Subcutaneous abdominal adipose tissue (tissue), 5 donors: ENCODE results near the gene PBX2.
"Not testable (repeated sequence)": the region's sequence is repeated elsewhere in the genome, so short reads cannot be mapped to it uniquely, and the experiment has no call there.

Experiments
- H3K27ac ChIP-seq: one replicate; pipeline ENCODE4 v1.7.0; 2013; ENCODE audit warnings: low read depth, mild to moderate bottlenecking, inconsistent platforms, low read length, moderate library complexity
- H3K27me3 ChIP-seq, 5 donors: one replicate each; pipeline ENCODE4 v1.7.0; 2013; ENCODE audit warnings: low read length in 5 of 5, inconsistent platforms in 1 of 5; ENCODE audit not compliant: control insufficient read depth in 5 of 5, insufficient read depth in 4 of 5
- H3K36me3 ChIP-seq, 5 donors: one replicate each; pipeline ENCODE4 v1.7.0; 2013; ENCODE audit warnings: low read length in 5 of 5; ENCODE audit not compliant: control insufficient read depth in 5 of 5, insufficient read depth in 5 of 5
- H3K4me1 ChIP-seq, 5 donors: one replicate each; pipeline ENCODE4 v1.7.0; 2013; ENCODE audit warnings: low read length in 5 of 5, mild to moderate bottlenecking in 3 of 5, moderate library complexity in 1 of 5; ENCODE audit not compliant: control insufficient read depth in 5 of 5, insufficient read depth in 5 of 5
- H3K4me3 ChIP-seq, 5 donors: one replicate each; pipeline ENCODE4 v1.7.0; 2013; ENCODE audit warnings: low read length in 5 of 5, low read depth in 1 of 5
- H3K9ac ChIP-seq, 5 donors: one replicate each; pipeline ENCODE4 v1.7.0; 2013; ENCODE audit warnings: low read length in 5 of 5, mild to moderate bottlenecking in 4 of 5, moderate library complexity in 3 of 5
- H3K9me3 ChIP-seq, 5 donors: one replicate each; pipeline ENCODE4 v1.7.0; 2013; ENCODE audit warnings: low read length in 5 of 5; ENCODE audit not compliant: control insufficient read depth in 5 of 5
- donor health status: healthy.
- donor health status: healthy.
- donor health status: healthy.
- donor health status: healthy.
- donor health status: healthy.

The PBX2 gene

DNA sequence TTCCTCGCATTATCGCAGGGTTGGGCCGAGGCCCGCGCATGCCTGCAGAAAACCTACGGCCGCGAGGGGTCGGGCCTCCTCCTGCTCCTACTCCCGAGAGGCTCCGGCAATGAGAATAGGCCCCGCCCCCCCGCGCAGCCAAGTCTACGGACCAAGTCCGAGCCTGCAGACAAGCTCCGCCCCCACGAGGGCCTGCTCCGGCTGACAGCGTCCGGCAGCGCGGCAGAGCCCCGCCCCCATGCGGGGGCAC lies 5.6 kb upstream of the PBX2 start:
- peak overlapping the region in 3 of 5 donors; percentile 52 to 96 (median 61) for H3K4me3 ChIP-seq
- peaks cover 25 to 67% (median 43%) of the 10 kb centered on the region in 5 donors for H3K4me1 ChIP-seq
- H3K27me3 ChIP-seq, result peaks cover 0 to 4% (median 0%) of the 10 kb centered on the region in 5 donors
- H3K27ac ChIP-seq, result peak overlapping the region; percentile 99
- H3K36me3 ChIP-seq, result peaks cover 0 to 10% (median 0%) of the 10 kb centered on the region in 5 donors
- H3K9me3 ChIP-seq, result no peaks in the 10 kb centered on the region
- peak overlapping the region in 2 of 5 donors; percentile 84 to 99 for H3K9ac ChIP-seq

DNA sequence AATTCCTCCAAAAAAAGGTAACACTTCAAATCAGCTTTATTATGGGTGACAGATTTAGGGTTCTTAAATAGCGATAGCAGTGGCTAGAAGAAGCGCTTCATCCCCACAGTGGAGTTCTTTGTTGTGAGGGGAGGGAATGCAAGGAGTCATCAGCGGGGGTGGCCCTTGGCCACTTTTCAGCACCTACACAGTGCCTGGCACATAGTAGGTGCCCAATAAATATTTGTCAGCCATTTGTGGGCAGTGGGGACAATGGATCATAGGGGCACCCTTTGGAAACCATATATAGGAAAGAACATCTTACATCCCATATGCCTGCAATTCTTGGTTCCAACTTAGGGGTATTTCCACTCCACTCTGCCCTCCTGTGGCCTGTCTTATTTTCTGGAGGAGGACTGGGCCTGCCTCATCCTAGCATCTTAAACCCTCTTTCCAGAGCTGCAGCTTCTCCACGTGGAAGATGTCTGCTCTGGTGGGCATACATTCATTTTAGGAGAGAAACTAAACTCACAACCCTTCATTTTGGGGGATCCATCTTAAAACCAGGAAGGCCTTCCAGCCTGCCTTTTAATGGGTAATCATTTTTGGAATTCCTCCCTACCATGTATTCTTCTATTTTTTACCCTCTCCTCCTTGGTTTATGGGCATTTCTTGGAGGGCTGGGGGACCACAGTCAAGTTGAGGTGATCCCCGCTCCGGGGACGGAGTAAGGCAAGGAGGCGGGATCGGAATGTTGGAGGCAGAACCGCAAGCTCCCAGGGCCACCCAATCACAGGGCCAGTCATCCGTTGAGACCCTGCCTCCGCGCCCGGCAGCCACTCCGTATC lies 5.0 kb upstream of the PBX2 start:
- Histone ChIP-seq H3K9me3 (no peaks in the 10 kb centered on the region), H3K36me3 (peaks cover 0 to 10% (median 0%) of the 10 kb centered on the region in 5 donors), H3K4me3 (peak overlapping the region; percentile 52 to 62 (median 60)), H3K27ac (peak overlapping the region; percentile 97), H3K9ac (peak overlapping the region; percentile 51 to 84 (median 61)), H3K27me3 (peaks cover 0 to 4% (median 0%) of the 10 kb centered on the region in 5 donors), H3K4me1 (peaks cover 25 to 70% (median 47%) of the 10 kb centered on the region in 5 donors)

DNA sequence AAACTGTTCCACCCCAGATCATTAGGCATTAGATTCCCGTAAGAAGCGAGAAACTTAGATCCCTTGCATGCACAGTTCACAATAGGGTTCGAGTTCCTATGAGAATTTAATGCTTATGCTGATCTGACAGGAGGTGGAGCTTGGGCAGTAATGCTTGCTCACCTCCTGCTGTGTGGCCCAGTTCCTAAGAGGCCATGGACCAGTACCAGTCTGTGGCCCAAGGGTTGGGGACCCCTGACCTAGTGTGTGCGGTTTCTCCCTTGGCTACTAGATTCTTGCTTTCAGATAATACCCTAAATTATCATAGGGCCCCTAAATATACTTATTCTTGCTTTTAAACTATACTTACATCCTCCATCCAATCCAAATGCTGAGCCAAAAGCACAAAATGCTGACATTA lies 4.4 kb upstream of the PBX2 start:
- Histone ChIP-seq H3K27ac (peak overlapping the region; percentile 97), H3K4me1 (peaks cover 25 to 71% (median 48%) of the 10 kb centered on the region in 5 donors), H3K9me3 (no peaks in the 10 kb centered on the region), H3K27me3 (peaks cover 0 to 4% (median 0%) of the 10 kb centered on the region in 5 donors), H3K4me3 (no peak overlapping the region), H3K9ac (no peak overlapping the region), H3K36me3 (peaks cover 0 to 10% (median 0%) of the 10 kb centered on the region in 5 donors)

DNA sequence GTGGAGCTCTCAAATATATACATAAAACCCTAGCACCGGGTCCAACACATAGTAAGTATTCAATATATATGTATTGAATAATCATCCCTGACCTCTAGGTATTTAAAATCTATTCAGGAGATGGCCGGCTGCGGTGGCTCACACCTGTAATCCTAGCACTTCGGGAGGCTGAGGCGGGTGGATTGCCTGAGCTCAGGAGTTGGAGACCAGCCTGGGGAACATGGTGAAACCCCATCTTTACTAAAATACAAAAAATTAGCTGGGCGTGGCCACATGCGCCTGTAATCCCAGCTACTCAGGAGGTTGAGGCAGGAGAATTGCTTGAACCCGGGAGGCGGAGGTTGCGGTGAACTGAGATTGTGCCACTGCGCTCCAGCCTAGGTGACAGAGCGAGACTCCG lies 3.1 kb upstream of the PBX2 start:
- Histone ChIP-seq H3K4me3 (peak overlapping the region in 4 of 5 donors; percentile 27 to 67 (median 49)), H3K9ac (peak overlapping the region in 1 of 5 donors; percentile 61), H3K27ac (peak overlapping the region; percentile 97), H3K4me1 (peaks cover 30 to 76% (median 61%) of the 10 kb centered on the region in 5 donors)
- not testable (repeated sequence) for H3K27me3 ChIP-seq, H3K9me3 ChIP-seq, H3K36me3 ChIP-seq

DNA sequence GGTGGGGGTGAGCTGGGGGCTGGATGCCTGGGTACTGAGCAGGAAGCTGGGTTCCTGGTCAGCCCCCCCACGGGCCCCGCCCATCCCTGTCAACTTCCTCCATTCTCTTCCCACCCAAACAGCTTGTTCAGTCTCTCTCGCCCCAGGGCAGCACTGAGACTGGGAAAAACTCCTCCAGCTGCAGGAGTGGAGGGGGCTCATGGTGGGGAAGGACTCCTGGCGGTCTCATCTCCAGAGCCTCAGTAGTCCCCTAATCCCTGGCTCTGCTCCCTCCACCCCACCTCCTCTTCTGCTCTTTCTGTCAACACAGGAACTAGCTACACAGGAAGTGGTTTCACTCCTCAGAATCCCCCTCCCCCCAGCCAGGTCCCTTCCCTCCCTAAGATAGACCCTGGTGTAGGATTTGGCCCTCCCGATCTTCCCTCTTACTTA lies 2.6 kb upstream of the PBX2 start, which contains the start of gene GPSM3:
Gene GPSM3, minus strand, starts transcription at position 36 of the 432 bp plus-strand sequence. CDS start 130 bp downstream, outside the sequence.
- H3K36me3 ChIP-seq, result peaks cover 0 to 5% (median 3%) of the 10 kb centered on the region in 5 donors
- H3K27ac ChIP-seq, result peak within 1 kb of the TSS; percentile 97
- peaks cover 30 to 79% (median 66%) of the 10 kb centered on the region in 5 donors for H3K4me1 ChIP-seq
- H3K4me3 ChIP-seq, result peak within 1 kb of the TSS; percentile 55 to 67 (median 66)
- H3K9ac ChIP-seq, result peak within 1 kb of the TSS in 4 of 5 donors; percentile 60 to 96 (median 70)
- H3K27me3 ChIP-seq, result peaks cover 0 to 4% (median 0%) of the 10 kb centered on the region in 5 donors
- H3K9me3 ChIP-seq, result no peaks in the 10 kb centered on the region

DNA sequence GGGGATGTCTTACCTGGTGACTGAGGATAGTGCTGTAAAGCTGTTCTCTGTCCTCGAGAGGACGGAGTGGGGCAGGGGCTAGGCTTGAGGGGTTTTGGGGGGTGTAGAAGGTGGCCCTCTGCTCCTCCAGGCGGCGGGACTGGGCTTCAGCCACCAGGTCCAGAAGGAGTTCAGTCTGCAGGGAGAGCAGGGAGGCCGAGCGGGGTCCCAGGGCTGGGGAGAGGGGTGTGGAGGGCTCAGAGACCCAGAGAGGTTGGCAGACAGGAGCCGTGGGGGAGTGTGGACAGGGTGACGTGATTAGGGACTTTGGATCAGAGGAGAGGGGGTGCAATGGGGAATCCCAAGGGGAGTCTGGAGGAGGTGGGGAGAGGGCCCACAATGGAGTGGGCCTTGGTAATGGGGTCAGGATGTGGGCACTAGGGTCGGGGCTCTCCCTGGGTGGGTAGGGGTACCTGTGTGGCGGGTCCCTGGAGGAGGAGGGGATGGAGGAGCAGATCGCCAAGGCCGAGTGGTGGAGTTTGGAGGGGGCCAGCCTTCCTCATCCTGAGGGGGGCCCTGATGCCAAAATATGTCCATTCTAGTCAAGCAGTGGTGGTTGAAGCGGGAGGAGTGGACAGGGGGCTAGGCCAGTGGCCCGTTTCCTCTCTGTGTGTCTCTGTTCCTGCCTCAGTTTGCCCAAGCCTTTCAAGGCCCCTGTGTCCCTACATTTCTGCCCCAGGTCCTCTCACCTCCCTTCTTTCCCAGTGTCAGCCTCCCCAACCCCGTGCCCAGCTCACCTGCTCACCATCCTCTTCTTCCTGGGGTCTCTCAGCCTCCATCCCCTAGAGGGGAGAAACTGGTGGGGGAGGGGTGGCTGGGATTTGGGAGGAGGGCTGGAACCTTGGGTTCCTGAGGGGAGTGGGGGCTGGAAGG lies 1.9 kb upstream of the PBX2 start:
- H3K4me1 ChIP-seq, result peaks cover 28 to 79% (median 65%) of the 10 kb centered on the region in 5 donors

DNA sequence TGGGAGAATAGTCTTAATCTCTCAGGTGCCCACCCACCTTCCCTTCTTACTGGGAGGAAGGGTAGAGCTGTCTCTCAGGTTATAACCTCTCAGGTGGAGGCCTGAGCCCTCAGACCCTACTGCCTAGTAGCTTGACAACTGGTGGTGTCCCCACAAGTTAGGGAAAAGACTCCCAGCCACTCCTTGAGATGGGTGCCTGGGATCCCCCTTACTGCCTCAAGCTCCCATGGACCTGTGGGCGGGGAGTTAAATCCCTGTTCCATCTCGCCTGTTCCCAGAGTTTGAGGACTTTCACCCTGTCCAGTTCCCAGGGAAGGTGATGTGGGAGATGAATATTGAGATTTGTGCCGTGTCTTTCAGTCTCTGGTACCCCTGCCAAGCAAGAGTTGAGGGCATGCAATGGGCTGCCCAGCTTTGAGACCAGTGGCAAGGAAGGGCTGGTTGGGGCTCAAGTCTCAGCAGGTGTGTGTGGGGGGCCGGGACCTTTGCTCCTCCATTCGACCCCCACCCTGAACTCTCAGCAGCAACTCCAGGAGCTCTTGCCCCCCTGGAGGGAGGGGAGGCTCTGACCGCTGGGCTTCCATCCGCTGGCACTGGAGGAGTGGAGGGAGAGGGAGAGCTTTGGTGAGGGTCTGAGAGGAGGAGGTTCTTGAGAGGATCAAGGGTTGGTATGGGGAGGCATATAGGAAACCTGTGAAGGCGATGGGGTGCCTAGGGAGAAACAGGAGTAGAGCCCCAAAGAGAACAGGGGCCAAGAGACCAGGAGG lies 1.1 kb upstream of the PBX2 start:
- H3K9me3 ChIP-seq, result no peaks in the 10 kb centered on the region
- peak overlapping the region; percentile 73 to 96 (median 92) for H3K9ac ChIP-seq
- peak overlapping the region; percentile 43 to 77 (median 67) for H3K4me3 ChIP-seq
- H3K4me1 ChIP-seq, result peaks cover 22 to 79% (median 65%) of the 10 kb centered on the region in 5 donors
- H3K36me3 ChIP-seq, result peaks cover 0 to 20% (median 16%) of the 10 kb centered on the region in 5 donors
- H3K27me3 ChIP-seq, result peaks cover 0 to under 1% (median 0%) of the 10 kb centered on the region in 5 donors
- H3K27ac ChIP-seq, result peak overlapping the region; percentile 97

More for the DNA sequence above, 1.9 kb upstream of the PBX2 start:
- H3K9me3 ChIP-seq, result no peaks in the 10 kb centered on the region
- peak overlapping the region; percentile 55 to 67 (median 58) for H3K4me3 ChIP-seq
- peak overlapping the region in 3 of 5 donors; percentile 60 to 96 (median 79) for H3K9ac ChIP-seq
- peaks cover 0 to 4% (median 0%) of the 10 kb centered on the region in 5 donors for H3K27me3 ChIP-seq
- H3K27ac ChIP-seq, result peak overlapping the region; percentile 97
- H3K36me3 ChIP-seq, result peaks cover 0 to 12% (median 10%) of the 10 kb centered on the region in 5 donors

DNA sequence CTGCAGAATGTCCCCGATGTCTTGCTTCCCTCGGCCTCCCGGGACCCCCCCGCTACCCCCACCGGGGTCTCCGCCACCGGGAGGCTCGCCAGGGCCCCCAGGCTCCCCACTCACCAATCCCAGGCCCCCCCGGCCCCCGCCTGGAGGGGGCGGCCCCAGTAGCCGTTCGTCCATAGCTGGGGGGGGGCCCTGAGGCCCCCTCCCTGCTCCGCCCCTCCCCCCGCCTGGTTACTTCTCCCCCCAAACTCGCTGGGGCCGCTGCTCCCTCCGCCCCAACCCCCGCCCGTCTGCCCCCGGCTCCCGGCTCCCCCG lies 304 bp downstream of the PBX2 start:
- Histone ChIP-seq H3K9me3 (no peaks in the 10 kb centered on the region), H3K36me3 (peaks cover 0 to 22% (median 16%) of the 10 kb centered on the region in 5 donors), H3K27me3 (no peaks in the 10 kb centered on the region), H3K27ac (peak overlapping the region; percentile 97), H3K9ac (peak overlapping the region; percentile 73 to 87 (median 85)), H3K4me3 (peak overlapping the region; percentile 35 to 76 (median 68)), H3K4me1 (peaks cover 13 to 73% (median 59%) of the 10 kb centered on the region in 5 donors)

DNA sequence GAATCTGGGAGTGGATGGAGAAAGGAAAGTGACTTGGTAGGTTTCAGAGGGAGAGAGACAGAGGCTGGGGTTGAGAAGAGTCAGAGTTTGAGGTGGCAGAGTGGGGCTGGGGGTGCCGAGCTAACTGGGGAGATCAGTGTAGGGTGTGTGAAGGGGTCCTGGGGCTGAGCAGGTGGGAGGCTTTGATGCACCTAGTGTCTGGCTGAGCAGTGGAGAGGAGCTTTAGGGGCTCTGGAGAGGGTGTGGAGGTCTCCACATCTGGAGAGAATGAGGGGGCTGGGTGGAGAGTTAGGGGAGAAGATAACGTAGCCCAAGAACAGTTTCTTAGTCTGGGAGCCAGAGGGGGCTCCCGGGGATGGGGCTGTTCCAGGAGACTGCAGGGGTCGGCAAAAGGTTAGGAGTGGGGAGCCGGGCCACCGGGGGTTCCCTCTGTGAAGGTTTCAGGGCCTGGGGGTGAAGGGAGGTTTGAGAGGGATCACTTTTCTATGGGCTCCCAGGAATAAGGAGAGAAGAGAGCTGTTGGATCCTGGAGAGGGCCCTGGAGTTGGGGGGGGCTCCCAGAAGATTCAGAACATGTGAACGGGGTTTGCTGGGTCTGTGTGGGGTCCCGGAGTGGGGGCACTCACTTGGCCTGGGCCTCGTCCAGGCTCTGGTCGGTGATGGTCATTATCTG lies 797 bp downstream of the PBX2 start:
- Histone ChIP-seq H3K4me1 (peaks cover 13 to 71% (median 54%) of the 10 kb centered on the region in 5 donors), H3K27me3 (no peaks in the 10 kb centered on the region), H3K4me3 (peak overlapping the region; percentile 35 to 76 (median 68)), H3K27ac (peak overlapping the region; percentile 97), H3K9me3 (no peaks in the 10 kb centered on the region), H3K9ac (peak overlapping the region; percentile 73 to 87 (median 85)), H3K36me3 (peaks cover 0 to 24% (median 16%) of the 10 kb centered on the region in 5 donors)
